Measurements from ENCODE around the gene ZNF318.

DNA sequence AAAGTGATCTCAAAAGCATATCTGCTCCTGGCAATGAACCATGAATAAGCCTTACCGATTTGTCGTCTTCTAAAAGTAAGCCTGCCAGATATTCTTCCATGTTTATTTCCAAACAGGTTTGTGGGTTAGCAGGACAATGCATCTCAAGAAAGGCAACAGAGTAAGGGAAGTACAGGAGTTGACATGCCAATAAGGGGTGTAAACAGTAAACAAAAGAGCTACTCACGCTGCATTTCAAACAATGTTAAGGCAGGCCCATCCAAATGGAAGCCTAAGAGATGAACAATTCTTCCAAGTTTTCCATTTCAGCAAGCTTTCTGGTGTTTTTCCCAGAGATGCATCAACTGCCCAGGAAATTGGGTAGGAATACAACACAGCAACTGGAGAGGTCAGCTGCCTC, 33.1 kb downstream of the ZNF318 start:
- TF ChIP-seq, protein P1, sequence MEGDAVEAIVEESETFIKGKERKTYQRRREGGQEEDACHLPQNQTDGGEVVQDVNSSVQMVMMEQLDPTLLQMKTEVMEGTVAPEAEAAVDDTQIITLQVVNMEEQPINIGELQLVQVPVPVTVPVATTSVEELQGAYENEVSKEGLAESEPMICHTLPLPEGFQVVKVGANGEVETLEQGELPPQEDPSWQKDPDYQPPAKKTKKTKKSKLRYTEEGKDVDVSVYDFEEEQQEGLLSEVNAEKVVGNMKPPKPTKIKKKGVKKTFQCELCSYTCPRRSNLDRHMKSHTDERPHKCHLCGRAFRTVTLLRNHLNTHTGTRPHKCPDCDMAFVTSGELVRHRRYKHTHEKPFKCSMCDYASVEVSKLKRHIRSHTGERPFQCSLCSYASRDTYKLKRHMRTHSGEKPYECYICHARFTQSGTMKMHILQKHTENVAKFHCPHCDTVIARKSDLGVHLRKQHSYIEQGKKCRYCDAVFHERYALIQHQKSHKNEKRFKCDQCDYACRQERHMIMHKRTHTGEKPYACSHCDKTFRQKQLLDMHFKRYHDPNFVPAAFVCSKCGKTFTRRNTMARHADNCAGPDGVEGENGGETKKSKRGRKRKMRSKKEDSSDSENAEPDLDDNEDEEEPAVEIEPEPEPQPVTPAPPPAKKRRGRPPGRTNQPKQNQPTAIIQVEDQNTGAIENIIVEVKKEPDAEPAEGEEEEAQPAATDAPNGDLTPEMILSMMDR (IDR thresholded peaks at IDR 0.05; ENCODE audit: low read length), result no peak
- TF ChIP-seq EZH2 (optimal IDR thresholded peaks at IDR 0.05; ENCODE audit: low read depth, low read length), result no peak

Data from MM.1S (cell line).